ENCODE results near the gene TYW1.
A peak's percentile ranks its signal among the peaks of the same experiment; 100 is the strongest.
"Not testable (repeated sequence)": the region's sequence is repeated elsewhere in the genome, so short reads cannot be mapped to it uniquely, and the experiment has no call there.

The TYW1 gene
- total RNA-seq = 34.3 to 45.5 reads per million in 2 donors

GRCh38 chr7:66996444-66997191, at the start of gene TYW1:
TSS of gene TYW1 (plus strand) at chr7:66996833. CDS start at chr7:66996979, 146 bp downstream.
- peak; percentile 92 to 98 (median 97) for DNase-seq

DNA sequence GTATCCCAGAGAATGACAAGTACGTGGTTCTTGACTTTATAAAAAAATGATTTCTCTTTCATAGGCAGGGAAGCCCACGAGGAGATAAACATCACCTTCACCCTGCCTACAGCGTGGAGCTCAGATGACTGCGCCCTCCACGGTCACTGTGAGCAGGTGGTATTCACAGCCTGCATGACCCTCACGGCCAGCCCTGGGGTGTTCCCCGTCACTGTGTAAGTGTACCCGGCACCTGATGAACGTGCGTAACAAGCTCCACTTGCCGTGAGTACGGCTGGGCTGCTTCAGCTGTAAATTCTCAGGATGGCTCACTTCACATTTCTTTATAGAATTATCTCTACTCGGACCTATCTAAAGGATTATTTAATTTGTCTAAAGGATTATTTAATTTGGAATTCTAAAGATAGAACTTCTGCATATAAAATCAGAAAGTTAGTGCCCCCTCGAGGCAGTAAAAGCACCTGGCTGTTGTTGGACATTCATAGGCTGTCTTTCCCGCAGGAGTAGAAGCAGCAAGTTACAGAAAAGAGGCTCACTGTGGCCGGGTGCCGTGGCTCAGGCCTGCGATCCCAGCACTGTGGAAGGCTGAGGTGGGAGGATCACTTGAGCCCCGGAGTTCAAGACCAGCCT, 48.0 kb upstream of the TYW1 start:
- DNase-seq = no peak

DNA sequence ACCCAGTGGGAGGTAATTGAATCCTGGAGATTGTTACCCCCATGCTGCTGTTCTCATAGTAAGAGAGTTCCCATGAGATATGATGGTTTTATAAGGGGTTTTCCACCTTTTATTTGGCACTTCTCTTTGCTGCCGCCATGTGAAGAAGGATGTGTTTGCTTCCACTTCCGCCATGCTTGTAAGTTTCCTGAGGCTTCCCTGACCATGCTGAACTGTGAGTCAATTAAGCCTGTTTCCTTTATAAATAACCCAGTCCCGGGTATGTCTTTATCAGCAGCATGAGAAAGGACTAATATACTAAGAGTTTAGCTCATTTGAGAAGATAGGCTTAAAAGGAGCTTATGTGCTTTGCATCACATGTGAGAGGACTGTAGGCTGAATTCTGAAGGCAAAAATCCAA, 46.3 kb upstream of the TYW1 start:
- no peak for DNase-seq

DNA sequence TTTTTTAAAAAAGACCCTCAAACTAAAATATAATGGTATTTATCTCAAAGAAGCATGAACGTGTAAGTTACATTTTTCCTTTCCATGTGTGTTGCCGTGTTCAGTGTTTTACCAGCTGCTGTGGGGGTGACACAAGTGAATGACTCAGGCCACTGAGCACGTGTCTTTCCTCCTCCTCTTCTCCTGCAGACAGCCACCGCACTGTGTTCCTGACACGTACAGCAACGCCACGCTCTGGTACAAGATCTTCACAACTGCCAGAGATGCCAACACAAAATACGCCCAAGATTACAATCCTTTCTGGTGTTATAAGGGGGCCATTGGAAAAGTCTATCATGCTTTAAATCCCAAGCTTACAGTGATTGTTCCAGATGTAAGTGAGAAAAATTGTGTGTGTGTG, 45.9 kb upstream of the TYW1 start:
- DNase-seq = no peak

DNA sequence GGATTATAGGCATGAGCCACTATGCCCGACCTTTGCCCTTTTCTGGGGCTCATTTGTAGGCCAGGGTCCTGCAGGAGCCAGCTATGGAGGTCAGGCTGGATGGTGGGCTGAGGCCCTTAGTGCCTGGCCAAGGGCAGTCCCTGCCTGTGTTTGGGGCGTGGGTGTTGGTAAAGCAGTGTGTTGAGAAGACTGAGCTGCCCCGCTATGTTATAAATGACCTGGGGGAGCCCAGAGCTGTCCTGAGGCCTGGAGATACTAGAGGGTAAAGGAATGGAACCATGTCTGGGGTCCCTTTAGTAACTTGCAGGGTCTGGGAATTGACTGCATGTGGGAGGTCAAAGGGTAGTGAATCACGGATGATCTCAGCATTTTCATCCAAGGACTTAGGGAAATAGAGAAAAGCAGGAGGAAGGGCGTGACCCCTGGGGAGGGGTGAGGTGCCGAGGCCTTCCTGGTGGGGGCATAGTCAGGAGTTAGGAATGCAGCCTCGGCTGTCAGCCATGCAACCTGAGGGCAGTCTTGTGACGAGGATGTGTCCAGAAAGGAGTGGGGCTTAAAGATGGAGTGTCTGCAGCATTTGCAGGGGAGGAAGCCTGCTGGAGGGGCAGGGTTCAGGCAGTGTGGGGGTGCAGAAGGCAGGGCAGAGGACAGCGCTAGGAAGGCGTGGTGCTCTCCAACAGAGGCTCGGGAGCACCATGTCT, 44.1 kb upstream of the TYW1 start:
- no peak for DNase-seq

DNA sequence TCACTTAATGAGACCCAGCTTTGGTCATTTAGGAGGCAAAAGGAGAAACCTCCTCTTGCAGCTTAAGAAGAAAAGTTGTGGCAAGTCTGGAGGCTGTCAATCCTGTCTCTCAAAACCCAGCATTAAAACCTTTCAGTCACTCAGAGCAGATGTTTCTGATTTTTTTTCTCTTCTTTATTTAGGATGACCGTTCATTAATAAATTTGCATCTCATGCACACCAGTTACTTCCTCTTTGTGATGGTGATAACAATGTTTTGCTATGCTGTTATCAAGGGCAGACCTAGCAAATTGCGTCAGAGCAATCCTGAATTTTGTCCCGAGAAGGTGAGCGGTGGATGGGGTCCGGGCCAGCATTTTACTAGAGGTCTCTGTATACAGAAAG, 43.6 kb upstream of the TYW1 start:
- no peak for DNase-seq

GRCh38 chr7:66957595-66958290, 38.9 kb upstream of the TYW1 start:
- no peak for DNase-seq

DNA sequence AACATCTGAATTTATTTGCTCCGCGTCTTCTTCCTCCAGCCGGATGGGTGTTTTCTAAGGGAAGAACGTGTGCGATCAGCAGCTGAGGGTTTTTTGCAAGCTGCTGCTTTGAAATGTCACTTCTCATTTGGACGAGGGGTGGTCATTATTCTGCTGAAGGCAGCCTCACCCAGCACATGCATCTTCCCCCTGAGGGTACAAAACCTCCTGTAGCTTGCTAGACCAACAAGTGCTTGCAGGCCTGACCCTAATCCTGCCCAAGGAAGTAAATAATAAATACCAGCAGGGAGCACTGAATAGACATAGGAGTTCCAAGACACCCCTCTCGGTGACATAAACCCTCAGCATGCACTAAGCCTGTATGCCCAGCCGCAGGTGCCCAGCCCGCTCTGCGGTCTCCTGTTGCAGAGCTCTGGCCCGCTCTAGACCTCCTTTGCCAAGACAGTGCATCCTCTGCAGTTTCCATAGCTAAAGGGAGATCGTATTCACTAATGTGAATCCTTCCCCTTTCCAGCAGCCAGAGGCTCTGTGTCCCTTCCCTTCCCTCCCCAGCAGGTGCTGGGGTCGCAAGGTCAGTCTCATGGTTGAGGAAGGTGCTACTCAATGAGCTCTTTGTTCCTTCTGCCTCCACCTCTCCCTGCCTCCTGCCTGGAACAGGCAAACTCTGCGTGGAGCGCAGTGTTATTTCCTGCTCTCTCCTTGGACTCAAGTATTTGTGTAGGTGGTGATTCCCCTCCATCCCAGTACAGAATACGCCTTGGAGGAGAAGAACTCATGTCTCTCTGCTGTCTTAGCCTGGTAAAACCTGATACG, 37.9 kb upstream of the TYW1 start:
- no peak for DNase-seq

DNA sequence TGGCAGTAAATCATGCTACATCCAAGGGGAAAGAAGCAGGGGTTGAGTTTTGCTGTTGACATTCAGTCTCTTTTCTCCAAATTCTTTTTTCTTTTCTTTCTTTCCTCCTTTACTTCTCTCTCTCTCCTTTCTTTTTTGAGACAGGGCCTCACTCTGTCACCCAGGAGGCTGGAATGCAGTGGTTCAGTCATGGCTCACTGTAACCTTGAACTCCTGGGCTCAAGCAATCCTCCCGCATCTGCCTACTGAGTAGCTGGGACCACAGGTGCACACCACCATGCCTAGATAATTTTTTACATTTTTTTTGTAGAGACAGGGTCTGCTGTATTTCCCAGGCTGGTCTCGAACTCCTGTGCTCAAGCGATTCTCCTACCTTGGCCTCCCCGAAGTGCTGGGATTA, 36.4 kb upstream of the TYW1 start:
- DNase-seq = no peak

GRCh38 chr7:66961096-66961495, 35.5 kb upstream of the TYW1 start:
- no peak for DNase-seq

DNA sequence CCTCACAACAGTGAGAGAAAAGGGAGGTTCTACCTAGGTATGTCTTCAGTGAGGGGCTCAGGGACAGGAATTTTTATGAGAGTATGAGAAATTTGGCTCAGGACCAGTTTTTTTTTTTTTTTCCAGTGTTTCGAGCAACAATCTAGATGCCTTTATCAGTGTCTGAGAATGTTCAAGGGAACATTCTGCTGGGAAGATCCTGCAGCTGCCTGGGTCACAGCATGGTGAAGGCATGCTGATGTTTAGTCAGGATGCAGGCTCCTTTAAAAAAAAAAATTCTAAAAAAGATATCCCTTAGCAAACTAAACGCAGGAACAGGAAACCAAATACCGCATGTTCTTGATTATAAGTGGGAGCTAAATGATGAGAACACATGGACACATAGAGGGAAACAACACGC, 32.2 kb upstream of the TYW1 start:
- DNase-seq = no peak

- DNase-seq = no peak
Measured at GRCh38 chr7:66967029-66967428, 29.6 kb upstream of the TYW1 start.

GRCh38 chr7:66969001-66969400, 27.6 kb upstream of the TYW1 start:
- not testable (repeated sequence) for DNase-seq

DNA sequence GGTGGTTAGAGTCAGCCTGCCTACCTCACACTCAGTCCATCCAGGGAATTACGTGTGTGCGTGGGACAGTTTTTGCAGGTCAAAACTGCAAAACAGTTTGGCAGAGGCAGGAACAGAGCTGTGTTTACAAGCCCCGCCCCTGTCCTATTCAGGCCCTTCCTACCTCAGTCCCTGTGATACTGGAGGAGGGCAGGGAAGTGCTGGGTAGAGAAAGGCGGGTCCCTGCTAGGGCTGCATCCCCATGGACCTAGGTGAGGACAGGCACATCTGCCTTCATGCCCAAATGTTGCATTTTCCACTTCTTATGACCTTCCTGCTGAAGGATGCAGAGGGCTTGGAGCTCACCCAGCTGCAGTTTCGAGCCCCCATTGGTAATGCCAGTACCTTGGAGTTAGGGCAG, 26.3 kb upstream of the TYW1 start:
- DNase-seq = no peak

DNA sequence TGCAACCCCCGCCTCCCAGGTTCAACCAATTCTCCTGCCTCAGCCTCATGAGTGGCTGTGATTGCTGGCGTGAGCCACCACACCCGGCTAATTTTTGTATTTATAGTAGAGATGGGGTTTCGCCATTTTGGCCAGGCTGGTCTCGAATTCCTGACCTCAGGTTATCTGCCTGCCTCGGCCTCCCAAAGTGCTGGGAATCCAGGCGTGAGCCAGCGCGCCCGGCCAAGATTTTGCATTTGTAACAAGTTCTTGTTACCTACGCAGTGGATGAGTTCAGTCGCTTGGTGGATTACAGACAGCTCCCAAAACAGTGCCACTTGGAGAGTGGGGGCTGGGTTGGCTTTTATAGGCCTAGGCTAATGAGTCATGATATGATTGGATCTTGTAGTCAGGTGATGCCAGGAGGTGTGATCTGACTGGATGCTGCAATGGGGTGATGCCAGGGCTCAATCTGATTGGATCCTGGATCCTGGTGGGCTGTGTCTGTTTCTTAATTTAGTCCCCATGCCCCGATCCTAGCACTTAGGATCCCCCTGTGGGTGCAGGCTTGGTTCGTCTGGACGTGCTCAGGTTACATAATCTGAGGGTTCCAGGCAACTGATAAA, 21.5 kb upstream of the TYW1 start:
- no peak for DNase-seq

- not testable (repeated sequence) for DNase-seq
Measured at GRCh38 chr7:66978312-66978711, 18.3 kb upstream of the TYW1 start.

DNA sequence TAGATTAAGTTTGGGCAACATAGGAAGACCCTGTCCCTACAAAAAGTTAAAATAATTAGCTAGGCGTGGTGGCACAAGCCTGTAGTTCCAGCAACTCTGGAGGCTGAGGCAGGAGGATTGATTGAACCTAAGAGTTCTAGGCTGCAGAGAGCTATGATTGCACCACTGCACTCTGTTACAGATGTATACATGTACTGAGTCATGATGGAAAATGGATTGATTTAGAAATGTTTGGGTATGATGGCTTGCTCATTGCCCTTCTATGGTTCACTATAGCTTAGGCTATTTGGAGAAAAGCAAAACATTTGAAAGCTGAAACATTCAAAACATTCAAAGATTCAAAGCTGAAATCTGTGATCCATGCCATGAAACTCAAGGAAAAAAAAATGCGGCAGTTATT, 17.6 kb upstream of the TYW1 start:
- not testable (repeated sequence) for DNase-seq

DNA sequence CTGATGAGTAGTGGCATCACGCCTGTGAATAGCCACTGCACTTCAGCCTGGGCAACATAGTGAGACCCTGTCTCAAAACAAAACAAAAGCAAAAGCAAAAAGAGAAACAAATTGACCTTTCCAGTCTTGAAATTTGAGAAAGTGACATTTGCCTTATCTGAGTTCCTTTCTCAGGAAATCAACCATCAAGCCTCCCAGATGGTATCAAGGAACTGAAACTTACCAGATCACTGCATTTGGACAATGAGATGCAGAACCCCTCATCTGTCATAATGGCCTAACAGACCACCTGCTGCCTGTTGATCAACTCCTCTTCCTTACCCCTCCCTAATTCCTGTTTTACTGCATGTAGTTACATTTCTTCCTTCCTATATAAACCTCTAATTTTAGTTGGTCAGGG, 16.3 kb upstream of the TYW1 start:
- DNase-seq = not testable (repeated sequence)

DNA sequence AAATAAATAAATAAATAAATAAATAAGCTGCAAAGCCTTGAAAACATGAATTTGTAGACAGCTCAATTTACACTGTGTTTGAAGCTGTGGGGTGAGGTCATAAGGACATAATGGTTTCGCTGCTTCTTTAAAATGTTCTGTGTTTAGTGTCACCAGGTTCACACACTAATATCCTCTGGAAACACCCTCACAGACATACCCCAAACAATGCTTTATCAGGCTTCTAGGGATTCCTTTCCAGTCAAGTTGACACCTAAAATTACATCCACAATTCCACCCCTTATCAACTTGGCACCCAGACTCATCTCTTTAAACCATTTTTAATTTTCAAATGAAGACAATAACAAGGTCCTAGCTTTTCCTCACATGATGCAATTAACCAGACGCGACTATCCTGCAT, 7.1 kb upstream of the TYW1 start:
- not testable (repeated sequence) for DNase-seq

DNA sequence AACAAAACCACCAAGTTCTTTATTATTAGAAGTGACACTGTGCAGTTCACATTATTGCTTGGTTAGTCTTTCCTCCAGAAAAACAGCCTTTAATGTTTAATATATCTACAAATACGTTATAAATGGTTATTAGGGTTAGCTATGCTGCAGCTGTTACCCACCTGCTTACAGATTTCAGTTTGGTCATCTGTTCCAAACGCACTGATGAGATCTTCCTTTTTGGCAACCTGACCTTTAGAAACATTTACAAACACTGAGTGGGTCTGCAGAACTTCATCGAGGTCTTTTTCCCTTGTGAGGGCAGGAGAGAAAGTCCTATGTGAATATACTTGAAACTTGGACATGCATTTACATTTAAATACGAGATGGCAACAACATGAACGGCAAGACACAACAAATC, 2.6 kb upstream of the TYW1 start:
- not testable (repeated sequence) for DNase-seq

GRCh38 chr7:66994691-66995049, 2.0 kb upstream of the TYW1 start:
- peak in 4 of 5 experiments; percentile 26 to 89 (median 52) for DNase-seq
